TTC549 (cell line): ENCODE data around the gene GET4.
"Not testable (repeated sequence)": the region's sequence is repeated elsewhere in the genome, so short reads cannot be mapped to it uniquely, and the experiment has no call there.

Experiments used
- FAIRE-seq: peaks from 2 replicates; lab custom pipeline; 2012; peaks lifted over from hg19 to GRCh38; lab: Jason Lieb, UNC

The GET4 gene

DNA sequence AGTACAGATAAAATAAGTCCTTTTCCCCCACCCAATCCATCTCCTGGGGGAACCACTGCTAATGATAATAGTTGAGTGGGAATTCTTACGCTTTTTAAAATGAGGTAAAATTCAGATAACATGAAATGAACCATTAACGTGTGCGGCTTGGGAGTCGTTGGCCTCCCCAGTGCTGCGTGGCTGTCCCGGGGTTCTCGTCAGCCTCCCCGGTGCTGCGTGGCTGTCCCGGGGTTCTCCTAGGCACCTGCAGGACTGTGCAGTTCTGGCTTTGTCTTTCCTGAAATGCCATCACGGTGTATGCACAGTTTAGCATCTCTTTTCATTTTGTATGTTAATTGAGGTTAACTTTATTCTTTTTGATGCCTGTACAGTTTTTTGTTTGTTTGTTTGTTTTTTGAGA is 30.6 kb upstream of the GET4 start:
- no peak for FAIRE-seq

DNA sequence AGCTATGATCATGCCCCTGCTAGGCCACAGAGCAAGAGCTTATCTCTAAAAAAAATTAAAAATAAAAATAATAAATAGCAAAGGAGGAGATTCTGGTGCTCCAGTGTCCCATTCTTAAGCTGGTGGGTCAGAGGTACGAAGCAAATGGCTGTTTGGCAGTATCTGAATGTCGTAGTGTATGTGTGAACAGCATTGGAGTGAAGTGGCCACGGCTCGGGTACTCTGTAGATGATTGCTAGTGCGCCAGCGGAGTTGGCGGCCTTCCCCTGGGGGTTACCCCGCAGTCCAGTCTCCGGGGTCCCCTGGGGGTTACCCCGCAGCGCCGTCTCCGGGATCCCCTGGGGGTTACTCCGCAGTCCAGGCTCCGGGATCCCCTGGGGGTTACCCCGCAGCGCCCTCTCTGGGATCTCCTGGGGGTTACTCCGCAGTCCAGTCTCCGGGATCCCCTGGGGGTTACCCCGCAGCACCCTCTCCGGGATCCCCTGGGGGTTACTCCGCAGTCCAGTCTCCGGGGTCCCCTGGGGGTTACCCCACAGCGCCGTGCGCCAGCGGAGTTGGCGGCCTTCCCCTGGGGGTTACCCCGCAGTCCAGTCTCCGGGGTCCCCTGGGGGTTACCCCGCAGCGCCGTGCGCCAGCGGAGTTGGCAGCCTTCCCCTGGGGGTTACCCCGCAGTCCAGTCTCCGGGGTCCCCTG is 29.2 kb upstream of the GET4 start:
- not testable (repeated sequence) for FAIRE-seq

DNA sequence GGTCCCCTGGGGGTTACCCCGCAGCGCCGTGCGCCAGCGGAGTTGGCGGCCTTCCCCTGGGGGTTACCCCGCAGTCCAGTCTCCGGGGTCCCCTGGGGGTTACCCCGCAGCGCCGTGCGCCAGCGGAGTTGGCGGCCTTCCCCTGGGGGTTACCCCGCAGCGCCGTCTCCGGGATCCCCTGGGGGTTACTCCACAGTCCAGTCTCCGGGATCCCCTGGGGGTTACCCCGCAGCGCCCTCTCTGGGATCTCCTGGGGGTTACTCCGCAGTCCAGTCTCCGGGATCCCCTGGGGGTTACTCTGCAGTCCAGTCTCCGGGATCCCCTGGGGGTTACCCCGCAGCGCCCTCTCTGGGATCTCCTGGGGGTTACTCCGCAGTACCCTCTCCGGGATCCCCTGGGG is 28.6 kb upstream of the GET4 start:
- not testable (repeated sequence) for FAIRE-seq

DNA sequence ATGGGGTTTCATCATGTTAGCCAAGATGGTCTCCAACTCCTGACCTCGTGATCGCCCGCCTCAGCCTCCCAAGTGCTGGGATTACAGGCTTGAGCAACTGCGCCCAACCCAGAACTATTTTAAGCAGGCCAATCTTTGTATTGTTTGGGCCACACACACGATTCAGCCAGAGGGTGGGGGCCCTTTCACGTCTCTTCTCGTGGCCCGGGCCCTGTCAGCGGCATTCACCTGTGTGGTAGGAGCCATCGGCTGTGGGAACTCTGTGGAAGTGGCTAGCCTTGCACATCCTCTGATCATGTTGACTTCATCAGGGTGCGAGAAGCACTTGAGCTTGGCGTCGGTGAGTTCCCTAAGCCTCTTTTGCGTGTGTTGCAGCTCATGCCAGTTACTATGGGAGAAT is 27.2 kb upstream of the GET4 start:
- no peak for FAIRE-seq

DNA sequence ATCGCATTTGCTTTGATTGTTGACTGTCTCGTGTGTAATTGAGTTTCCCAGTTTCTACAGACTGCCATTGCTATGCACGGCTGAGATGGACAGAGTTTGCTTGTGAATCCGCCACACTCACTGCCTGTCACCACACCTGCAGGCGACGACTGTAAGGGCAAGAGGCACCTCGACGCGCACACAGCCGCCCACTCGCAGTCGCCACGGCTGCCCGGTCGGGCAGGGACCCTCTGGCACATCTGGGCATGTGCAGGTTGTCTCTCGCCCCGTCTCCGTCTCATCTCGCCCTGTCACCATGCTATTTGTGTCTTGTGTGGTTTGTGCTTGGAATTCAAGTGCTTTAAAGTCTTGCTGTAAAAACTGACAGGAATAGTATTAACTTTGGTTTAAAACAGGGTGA is 26.6 kb upstream of the GET4 start:
- FAIRE-seq = no peak

DNA sequence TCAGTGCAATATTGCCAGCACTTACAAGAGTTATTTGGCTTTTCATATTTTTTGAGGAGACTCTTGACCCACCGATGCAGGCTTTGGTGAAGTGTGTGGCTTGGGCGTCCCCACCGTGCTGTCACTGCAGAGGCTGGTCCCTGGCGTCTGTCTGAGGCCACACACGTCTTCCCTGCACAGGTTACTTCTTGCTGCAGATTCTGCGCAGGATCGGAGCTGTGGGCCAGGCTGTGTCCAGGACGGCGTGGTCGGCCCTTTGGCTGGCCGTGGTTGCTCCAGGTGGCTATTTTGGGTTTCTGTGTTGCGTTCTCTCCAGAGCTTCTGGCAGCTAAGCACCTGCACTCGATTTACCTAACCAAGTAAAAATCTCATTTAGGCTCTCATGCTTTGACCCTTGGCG is 25.1 kb upstream of the GET4 start:
- FAIRE-seq = no peak

DNA sequence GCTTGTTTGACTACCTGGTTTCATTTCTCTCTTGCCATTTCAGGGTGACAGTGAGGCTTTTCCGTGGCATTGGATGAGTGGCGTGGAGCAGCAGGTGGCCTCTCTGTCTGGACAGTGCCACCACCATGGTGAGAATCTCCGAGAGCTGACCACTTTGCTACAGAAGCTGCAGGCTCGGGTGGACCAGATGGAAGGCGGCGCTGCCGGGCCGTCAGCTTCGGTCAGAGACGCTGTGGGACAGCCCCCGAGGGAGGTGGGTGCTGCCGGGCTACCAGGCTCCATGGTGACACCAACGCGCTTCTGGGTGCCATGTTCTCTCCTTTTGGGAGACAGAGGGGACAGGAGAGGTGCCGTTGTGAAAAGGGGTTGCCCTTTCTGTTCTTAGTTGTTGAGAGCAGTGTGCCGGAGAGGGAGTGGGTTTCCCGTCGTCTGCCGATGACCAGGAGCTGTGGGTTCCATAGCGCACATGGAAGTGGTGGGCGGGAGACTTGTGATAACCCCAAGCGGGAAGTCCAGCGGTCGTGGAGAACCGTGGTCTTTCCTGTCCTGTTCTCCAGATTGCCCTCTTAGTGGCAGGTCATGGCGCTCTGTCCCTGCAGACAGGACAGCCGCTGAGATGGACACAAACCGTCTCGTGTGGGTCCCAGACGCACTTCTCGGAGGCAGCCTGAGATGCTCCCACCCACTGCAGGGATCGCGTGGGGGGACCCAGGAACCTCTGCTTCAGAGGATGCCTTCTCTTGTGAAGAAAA is 22.8 kb upstream of the GET4 start:
- no peak for FAIRE-seq

DNA sequence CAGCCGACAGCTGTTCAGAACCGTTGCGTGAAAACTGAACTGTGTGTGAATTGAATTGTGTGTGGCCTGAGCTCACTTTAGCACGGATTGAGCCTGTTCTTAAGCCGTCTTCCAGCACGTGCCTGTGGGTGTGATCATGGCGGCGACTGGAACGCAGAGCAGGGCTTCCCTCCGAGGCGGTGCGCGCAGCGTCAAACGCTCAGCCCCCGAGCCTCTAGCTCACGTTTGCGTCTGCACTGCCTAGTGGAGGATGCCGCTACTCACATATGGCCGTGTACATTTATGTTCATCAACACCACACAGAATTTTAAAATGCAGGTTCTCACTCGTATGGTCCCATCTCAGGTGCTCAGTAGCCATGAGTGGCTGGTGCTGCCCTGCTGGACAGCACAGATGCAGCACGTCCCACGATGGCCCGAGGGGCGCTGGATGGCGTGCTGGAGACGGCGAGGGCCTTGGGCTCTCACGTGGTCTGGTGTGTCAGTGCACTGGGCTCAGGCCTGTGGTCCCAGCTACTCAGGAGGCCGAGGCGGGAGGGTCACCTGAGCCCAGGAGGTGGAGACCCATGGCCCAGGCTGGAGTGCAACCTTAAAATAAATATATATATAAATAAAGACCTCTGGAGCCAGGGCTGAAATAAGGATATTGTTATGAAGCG is 22.1 kb upstream of the GET4 start:
- no peak for FAIRE-seq

DNA sequence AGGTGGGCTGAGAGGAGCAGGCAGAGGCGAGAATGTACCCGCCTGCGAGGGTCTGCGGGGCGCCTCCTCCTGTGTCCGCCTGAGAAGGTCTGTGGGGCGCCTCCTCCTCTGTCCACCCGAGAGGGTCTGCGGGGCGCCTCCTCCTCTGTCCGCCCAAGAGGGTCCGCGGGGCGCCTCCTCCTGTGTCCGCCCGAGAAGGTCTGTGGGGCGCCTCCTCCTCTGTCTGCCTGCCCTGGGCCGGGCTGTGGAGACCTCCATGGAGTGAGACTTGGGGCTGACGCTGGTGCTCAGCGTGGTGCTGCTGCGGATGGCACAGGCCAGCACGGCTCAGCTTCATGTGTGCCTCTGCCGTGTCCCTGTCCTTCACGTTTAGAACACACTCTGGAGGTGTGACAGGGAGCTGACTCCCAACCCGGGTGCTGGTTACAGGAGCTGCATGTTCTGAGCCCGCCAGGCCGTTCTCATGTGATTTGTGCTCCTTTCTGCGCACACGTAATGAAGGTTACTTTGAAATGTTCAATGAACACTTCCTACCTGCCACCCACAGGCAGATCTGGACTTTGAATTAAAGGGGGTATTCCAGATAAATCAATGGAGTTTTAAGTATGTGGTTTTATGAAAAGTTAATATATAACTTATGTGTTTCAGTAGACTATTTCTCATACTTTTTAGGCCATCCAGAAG is 20.5 kb upstream of the GET4 start:
- FAIRE-seq = no peak

DNA sequence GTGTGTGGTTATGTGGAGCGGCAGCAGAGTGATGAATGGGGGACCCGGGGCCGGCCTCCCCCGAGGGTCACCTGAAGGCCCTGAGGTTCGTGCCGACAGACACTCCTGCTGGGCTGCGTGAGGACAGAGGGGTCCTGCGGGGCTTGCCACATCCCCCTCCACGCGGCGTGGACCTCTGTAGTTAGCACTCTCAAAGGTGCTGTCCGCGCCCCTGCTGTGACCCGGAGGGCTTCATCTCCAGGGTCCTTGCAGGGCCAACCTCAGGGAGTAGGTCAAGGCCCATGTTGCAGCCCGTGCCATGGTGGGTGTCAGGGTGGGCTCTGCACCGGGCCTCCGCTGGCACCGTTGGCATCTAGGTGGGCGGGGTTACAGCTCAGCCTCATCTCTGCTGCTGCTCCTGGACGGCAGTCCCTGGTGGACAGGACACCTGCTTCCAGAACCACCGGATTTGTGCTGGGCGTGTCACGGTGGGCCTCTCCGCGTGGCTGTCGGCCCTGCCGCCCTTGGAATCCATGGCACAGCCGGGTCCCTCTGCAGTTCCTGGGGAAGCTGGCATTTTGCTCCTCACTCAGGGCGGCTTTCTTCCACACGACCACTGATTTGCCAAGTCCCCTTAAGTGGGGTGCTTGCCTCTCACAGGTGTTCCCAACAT is 19.8 kb upstream of the GET4 start:
- no peak for FAIRE-seq

DNA sequence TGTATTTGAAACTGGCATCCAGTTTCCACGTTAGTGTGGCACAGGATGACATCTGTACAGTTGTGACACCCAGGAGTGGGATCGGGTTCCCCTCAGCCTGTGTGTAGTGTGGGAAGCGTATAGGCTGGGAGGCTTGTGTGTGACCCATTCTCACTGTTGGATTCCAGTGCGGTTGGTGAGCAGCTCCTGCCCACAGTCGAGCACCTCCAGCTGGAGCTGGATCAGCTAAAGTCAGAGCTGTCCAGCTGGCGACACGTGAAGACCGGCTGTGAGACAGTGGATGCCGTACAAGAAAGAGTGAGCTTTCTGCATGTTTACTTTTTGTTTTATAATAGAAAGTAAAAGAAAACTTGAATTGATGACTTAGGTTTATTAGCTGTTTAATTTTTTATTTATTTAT is 18.7 kb upstream of the GET4 start:
- FAIRE-seq = no peak

DNA sequence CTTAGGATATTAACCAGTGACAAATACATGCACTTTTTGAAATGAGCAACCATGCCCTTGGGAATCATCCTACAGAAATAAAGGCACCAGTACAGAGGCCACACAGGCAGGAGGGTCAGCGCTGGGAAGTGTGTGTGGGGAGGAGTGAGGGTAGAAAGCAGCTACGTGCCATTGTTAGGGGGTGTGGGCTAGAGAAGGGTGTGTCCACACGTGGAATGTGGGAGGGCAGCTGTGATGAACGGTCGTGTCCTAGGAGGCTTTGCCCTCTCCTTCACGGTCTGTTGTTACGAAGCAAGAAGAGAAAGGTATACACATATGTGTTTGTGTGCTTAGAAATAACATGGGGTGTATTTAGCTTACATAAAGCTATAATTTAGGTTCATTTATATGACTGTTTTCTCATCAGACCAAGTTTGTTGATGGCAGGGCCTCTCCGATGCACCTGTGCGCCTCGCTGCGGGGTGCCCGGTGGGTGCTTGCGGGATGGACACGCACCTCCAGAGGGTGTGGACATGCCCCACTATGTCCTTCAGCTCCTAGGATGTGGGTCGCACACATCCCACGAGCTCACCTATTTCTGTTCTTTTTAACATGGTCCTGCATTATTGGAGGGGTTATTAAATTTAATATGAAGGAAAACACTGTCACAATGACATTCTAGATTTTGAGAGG is 16.9 kb upstream of the GET4 start:
- FAIRE-seq = no peak

DNA sequence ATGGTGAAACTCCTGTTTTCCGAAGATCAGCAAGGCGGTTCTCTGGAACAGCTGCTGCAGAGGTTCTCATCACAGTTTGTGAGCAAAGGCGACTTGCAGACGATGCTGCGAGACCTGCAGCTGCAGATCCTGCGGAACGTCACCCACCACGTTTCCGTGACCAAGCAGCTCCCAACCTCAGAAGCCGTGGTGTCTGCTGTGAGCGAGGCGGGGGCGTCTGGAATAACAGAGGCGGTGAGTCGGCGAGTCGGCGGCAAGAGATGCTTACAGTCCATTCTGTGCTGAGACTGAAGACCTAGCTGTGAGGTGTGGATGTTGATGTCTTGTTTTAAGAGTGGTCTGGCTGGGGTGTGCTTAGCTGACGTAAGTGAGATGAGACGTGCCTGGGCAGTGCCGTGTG is 16.2 kb upstream of the GET4 start:
- FAIRE-seq = no peak

DNA sequence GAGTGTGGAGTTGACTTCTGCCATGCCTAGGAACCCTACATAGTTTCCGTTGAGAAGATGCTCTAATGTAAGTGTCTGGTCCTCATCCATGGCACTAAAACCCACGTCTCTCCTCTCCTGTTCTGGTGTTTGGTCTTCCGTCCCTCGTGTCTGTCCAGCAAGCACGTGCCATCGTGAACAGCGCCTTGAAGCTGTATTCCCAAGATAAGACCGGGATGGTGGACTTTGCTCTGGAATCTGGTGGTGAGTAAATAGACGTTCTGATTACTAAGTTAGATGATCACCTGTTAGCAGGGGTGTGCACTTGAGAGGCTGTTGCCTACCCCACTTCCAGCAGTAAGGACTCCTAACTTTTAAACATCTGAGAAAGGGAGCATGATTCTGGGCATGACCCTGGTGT is 15.1 kb upstream of the GET4 start:
- FAIRE-seq = no peak

DNA sequence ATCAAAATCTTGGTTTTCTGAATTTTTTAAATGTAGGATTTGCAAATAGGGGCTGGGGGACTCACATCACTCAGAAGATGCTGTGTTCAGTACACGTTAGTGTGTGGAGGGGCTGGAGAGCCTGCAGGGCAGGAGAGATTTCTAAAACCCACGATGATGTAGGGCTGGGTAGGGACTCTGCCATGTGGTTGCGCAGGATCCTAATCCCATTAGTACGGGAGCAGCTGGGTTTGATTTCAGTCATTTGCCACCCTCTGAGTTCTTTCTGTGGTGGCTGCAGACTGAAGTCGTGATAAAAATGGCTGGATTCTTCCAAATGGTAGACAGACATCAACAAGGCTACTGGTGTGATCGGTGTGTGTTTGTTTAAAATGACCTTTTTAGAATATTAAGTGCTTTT is 14.2 kb upstream of the GET4 start:
- FAIRE-seq = no peak

DNA sequence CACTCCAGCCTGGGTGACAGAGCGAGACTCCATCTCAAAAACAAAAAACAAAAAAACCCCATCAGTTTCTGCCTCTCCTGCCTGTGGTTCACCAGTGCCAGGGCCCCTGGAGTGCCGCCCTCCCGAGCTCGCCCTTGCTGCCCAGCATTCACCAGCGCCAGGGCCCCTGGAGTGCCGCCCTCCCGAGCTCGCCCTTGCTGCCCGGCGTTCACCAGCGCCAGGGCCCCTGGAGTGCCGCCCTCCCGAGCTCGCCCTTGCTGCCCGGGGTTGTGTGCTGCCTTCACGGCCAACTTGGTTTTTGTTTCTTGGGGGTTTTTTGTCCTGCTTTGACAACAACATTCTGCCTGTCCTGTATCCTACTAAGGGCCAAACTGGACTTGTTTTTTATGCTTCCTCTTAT is 13.2 kb upstream of the GET4 start:
- FAIRE-seq = no peak

DNA sequence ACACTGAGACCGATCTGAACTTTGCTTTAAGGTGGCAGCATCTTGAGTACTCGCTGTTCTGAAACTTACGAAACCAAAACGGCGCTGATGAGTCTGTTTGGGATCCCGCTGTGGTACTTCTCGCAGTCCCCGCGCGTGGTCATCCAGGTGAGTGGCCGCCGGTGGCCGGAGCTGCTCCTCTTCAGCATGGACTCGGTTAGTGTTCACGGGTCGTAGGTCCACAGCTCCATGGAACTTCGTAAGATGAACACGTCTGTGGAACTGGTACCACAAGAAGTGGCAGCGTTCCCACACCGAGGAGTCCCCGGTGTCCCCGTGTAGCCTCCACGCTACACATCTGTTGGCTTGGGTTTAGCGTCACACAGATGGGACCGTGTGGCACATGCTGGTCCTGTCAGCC is 10.4 kb upstream of the GET4 start:
- no peak for FAIRE-seq

DNA sequence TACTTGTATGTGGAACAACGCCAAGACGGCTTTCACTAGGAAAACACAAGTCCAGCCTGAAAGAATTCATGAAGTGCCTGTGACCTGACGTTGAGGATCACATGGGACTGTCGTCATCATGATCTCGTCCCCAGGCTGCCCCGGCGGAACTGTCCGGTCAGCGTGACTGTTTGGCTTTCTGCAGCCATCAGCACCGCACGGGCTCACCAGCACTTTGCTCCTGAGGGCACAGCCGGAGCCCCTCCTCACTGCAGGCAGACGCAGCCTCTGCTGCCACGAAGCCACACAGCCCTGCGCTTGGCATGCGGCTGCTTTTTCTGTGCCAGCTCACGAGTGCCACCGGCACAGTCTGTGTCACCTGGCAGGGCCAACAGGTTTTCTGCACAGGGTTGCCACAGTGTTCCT is 9.4 kb upstream of the GET4 start:
- FAIRE-seq = no peak

DNA sequence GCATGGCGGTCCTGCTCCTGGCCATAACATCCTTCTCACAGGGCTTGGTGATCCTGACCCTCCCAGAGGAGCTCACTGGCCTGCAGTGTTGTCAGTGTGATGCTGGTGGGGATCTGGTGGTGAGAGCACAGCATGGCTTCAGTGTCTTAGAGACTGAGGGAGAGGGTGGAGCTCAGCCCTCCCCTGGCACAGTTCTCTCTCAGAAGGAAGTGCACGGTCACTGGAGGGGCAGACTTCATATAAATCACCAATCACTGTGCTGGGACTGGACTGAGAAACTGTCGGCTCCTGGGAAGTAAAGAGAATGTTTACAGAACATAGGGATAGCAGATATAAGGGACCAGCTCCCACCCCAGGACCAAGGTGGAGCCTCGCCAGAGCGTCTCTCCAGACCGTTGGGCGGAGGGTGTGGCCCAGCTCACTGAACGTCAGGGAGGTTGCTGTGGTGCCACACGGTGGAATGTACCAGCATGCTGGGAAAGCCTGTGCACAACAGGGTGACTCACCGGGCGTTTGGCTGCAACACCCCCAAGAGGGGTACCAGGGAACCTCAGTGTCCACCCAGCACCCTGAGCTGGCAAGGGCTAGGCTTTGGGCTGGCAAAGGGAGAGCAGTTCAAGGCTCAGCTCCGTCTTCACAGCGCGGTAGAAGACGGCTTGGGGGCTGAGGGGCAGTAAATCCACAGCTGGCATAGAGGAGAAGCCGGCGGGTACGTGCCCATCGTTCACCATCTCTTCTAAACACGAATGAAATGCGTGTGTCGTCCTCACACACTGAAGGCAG is 8.8 kb upstream of the GET4 start:
- FAIRE-seq = no peak

DNA sequence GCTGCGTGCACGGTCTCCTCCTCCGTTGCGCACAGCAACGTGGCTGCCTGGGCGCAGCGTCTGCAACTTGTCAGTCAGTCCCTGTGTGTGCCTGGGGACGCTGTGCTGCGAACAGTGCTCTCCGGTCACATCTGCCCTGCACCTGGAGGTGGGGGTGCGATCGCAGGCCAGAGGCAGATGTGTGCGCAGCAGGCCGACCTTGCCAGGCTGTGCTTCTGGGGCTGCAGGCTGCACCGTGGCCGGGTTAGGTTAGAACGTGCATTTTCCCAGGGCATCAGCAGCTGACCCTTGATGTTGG is 8.2 kb upstream of the GET4 start:
- FAIRE-seq = no peak

DNA sequence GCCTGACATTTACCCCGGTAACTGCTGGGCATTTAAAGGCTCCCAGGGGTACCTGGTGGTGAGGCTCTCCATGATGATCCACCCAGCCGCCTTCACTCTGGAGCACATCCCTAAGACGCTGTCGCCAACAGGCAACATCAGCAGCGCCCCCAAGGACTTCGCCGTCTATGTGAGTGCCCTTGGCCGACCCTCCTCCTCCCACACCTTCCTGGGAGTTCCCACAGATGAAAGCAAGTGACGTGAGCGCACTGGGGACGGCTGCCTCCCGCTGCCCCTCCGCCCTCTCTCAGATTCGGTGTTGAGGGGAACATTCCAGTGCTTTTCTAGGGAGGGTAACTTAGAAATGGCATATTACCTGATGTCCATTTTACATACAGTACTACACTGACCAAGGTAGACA is 7.0 kb upstream of the GET4 start:
- no peak for FAIRE-seq
